ENCODE measurements around the gene HSP90AA1. TPM values are rescaled to one million over a fixed set of nuclear protein-coding genes. Genes with fewer than 3 reads are reported as not detected.

Gene HSP90AA1
- total RNA-seq, 2 donors from 2014 or later = 197 to 251 TPM

GRCh38 chr14:102034301-102034700 lies 52.5 kb downstream of the HSP90AA1 start:
- no peak overlapping the region for H3K4me3 ChIP-seq
- H3K27me3 ChIP-seq = no peaks in the 10 kb centered on the region
- no peaks in the 10 kb centered on the region for H3K9me3 ChIP-seq
- no peak overlapping the region for H3K27ac ChIP-seq
- peaks cover 15 to 77% of the 10 kb centered on the region in 2 donors for H3K36me3 ChIP-seq (replicated peaks in 1 of 2; ENCODE audit: insufficient read depth in 1 of 2, low read depth in 2 of 2)
- ATAC-seq (no peak), DNase-seq (no peak)
- no peaks in the 10 kb centered on the region for H3K4me1 ChIP-seq
- TF ChIP-seq CTCF (IDR thresholded peaks at IDR 0.05) = no peak
- TF ChIP-seq POLR2A (IDR thresholded peaks at IDR 0.05) = no peak
- WGBS, 2 donors = 86 to 88% methylated on average over 11 of the region's 11 CpGs
- intact Hi-C loops (cut with DNase I) = no loop called here

- peaks cover 15 to 79% of the 10 kb centered on the region in 2 donors for H3K36me3 ChIP-seq (replicated peaks in 1 of 2; ENCODE audit: insufficient read depth in 1 of 2, low read depth in 2 of 2)
- no peaks in the 10 kb centered on the region for H3K27me3 ChIP-seq
- ATAC-seq (no peak), DNase-seq (no peak)
- no peak for TF ChIP-seq POLR2A (IDR thresholded peaks at IDR 0.05)
- TF ChIP-seq CTCF (IDR thresholded peaks at IDR 0.05) = no peak
- H3K4me3 ChIP-seq = no peak overlapping the region
- intact Hi-C loops (cut with DNase I) = no loop called here
- H3K27ac ChIP-seq = no peak overlapping the region
- WGBS, 2 donors = 88 to 92% methylated on average over 12 to 13 of the region's 13 CpGs
- H3K4me1 ChIP-seq = no peaks in the 10 kb centered on the region
- H3K9me3 ChIP-seq = no peaks in the 10 kb centered on the region
These were observed 53.6 kb downstream of the HSP90AA1 start for GRCh38 chr14:102033241-102033640.

Small RNAs within 50 kb of the gene (small RNA-seq; reads per million reads assigned to genes)
- not detected for gene RN7SL472P

Other genes starting within 250 kb of the HSP90AA1 start
- 100 to 1,000 TPM; 171 to 219 TPM for gene DYNC1H1, start 122.5 kb downstream of the HSP90AA1 start, total RNA-seq
- gene WDR20, start 52.9 kb upstream of the HSP90AA1 start, total RNA-seq = 10 to 100 TPM; 12.2 to 15.5 TPM
- 10 to 100 TPM; 14.3 to 18.5 TPM for gene MOK, start 218.1 kb upstream of the HSP90AA1 start, total RNA-seq
- gene ZNF839, start 232.7 kb upstream of the HSP90AA1 start, total RNA-seq = 10 to 100 TPM in 1 of 2 donors, 1 to 10 TPM in 1; 8.0 to 22.1 TPM

Data from body of pancreas (tissue), 4 donors.